Loucy (cell line): ENCODE measurements around the gene POPDC3.

Experiments
- CTCF ChIP-seq: fragments of 200-600 bp; sonication (generic); conservative IDR thresholded peaks from 2 replicates; pipeline ENCODE4 v1.5.1; 2014; ENCODE audit warnings: mild to moderate bottlenecking, antibody characterized with exemption, low read length
- EZH2phosphoT487 ChIP-seq: fragments of 200-600 bp; IDR thresholded peaks from 2 replicates; pipeline ENCODE4 v1.6.1; 2018; ENCODE audit warnings: antibody characterized with exemption, mild to moderate bottlenecking, moderate library complexity, borderline replicate concordance

GRCh38 chr6:105138141-105138540, 41.7 kb downstream of the POPDC3 start:
- TF ChIP-seq EZH2phosphoT487 (no peak), CTCF (no peak)
